Astrocyte (in vitro differentiated cells and primary cell): ENCODE measurements around the gene MUSK.

ENCODE experiments used
- EZH2 ChIP-seq: IDR thresholded peaks from 2 replicates; pipeline ENCODE4 v1.6.1; 2012; ENCODE audit warnings: mild to moderate bottlenecking, low read length, inconsistent platforms; ENCODE audit not compliant: insufficient read depth
- TF ChIP-seq, protein P1 (sequence below): IDR thresholded peaks from 2 replicates; pipeline ENCODE4 v1.5.1; 2011; ENCODE audit warnings: low read depth, mild to moderate bottlenecking, inconsistent platforms, low read length, moderate library complexity; ENCODE audit not compliant: insufficient read depth

DNA sequence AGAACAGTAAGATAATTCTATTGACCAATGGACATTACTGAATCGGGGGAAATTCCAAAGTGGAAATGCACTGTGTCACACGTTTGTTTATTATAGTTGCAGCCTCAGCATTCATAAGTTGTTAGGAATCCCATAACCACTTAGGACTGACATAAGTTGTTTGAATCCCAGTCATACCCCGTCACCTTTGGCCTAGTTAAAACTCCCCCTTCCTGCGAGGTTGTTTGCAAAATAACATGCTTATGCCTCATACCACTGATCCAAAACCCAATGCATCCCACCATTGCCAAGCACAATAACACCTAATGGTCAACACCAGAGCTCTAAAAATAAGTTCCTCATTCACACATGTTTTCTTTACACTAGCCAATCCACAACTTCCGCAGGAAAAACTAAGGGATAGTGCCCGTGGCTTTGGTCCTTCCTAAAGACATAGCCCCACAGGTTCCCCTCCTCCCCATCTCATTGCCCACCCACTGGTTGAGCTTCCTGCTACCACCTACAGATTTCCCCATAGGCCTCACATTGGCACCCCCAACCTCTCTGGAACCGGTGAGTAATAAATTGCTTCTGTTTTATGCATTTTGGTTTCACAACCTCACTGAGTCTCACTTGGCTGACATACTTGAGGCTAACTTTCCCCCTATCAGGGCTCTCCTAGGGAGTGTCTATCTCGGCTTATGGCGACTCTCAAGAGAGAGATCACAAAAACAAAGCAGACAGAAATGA, 42.3 kb upstream of the MUSK start:
- TF ChIP-seq, protein P1, sequence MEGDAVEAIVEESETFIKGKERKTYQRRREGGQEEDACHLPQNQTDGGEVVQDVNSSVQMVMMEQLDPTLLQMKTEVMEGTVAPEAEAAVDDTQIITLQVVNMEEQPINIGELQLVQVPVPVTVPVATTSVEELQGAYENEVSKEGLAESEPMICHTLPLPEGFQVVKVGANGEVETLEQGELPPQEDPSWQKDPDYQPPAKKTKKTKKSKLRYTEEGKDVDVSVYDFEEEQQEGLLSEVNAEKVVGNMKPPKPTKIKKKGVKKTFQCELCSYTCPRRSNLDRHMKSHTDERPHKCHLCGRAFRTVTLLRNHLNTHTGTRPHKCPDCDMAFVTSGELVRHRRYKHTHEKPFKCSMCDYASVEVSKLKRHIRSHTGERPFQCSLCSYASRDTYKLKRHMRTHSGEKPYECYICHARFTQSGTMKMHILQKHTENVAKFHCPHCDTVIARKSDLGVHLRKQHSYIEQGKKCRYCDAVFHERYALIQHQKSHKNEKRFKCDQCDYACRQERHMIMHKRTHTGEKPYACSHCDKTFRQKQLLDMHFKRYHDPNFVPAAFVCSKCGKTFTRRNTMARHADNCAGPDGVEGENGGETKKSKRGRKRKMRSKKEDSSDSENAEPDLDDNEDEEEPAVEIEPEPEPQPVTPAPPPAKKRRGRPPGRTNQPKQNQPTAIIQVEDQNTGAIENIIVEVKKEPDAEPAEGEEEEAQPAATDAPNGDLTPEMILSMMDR = no peak
- no peak for TF ChIP-seq EZH2
